NCI-H1048 (cell line): ENCODE measurements around the gene C1orf50.
"Not testable (repeated sequence)": the region's sequence is repeated elsewhere in the genome, so short reads cannot be mapped to it uniquely, and the experiment has no call there.

Experiments
- DNase-seq: peaks from one replicate; lab custom pipeline; 2025; lab: John Stamatoyannopoulos, UW

Gene C1orf50

DNA sequence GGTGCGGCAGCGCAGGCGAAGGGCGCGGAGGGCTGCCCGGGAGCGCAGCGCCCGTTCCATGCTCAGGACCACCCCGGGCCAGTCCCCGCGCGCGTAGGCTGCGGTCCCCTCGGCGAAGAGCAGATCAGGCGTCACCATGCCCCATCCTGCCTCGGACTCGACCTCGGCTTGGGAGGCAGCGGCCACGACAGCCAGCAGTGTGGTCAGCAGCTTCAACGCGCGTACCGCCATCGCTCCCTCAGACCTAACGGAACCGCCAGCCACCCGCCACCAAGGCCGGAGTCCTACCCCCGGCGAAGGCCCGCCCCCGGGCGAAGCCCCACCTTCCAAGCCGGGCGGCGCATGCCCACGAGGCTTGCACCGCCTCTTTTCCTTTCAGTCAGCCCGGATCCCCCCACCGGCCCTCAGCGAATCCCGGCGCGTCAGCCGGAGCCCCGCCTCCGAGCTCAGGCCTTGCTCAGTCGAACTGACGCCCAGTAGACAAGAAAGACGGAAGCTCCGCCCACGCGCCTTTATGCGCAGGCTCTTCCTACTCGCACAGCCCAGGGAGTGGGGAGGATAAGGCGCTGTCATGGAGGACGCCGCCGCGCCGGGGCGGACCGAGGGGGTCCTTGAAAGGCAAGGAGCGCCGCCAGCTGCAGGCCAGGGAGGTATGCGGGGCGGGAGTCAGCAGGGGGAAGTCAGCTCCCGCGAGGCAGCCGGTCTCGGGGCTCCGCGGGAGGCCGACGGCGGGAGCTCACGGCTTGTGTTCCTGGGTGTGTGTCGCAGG lies at the start of gene C1orf50, which contains the start of gene P3H1:
C1orf50 (plus strand) TSS at position 509 of the 769 bp plus-strand sequence; CDS start at position 572, 63 bp downstream.
P3H1 (minus strand) TSS at position 288 of the 769 bp plus-strand sequence; CDS start at position 231, 57 bp downstream.
- DNase-seq, result peak; percentile 98

DNA sequence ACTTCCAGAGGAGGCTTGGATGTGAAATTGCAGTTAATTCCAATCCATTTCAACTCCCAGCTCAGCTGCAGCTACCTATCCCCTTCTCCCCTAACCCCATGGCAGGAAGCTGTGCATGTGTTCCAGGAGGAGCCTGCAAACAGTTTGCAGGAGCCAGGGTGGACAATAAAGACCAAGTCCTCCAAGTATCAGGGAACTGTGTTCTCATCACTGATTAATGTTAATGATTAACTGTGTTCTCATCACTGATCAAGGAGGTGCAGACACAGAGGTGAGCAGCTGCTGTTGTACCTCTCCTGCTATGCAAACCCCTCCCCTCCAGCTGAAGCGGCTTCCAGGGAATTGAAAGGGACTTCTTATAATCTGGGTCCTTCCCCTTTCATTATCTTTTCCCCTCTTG lies 46.2 kb upstream of the C1orf50 start:
- DNase-seq, result no peak

GRCh38 chr1:42721926-42722325 lies 45.1 kb upstream of the C1orf50 start:
- DNase-seq, result no peak

DNA sequence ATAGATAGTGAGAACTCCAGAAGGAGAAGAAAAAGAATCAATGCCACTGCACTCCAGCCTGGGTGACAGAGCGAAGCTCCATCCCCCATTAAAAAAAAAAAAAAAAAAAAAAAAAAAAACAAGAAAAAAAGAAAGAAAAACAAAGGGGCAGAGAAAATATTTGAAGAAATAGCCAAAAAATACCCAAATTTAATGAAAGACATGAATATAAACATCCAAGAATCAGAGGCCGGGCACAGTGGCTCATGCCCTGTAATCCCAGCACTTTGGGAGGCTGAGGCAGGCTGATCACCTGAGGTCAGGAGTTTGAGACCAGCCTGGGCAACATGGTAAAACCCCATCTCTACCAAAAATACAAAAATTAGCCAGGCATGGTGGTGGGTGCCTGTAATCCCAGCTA lies 44.6 kb upstream of the C1orf50 start:
- DNase-seq, result not testable (repeated sequence)

GRCh38 chr1:42723511-42723910 lies 43.5 kb upstream of the C1orf50 start:
- DNase-seq, result no peak

DNA sequence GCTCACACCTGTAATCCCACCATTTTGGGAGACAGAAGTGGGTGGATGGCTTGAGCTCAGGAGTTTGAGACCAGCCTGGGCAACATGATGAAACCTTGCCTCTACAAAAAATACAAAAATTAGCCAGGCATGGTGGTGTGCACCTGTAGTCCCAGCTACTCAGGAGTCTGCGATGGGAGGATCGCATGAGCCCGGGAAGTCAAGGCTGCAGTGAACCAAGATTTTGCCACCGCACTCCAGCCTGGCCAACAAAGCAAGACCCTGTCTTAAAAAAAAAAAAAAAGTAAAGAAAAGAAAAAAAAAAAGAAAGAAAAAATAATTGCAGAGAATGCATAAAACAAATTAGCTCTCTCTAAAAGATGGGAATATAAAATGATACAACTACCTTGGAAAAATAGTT lies 41.2 kb upstream of the C1orf50 start:
- DNase-seq, result not testable (repeated sequence)

- DNase-seq, result no peak
Observed at GRCh38 chr1:42730002-42730401, 37.0 kb upstream of the C1orf50 start.

GRCh38 chr1:42730988-42731387 lies 36.1 kb upstream of the C1orf50 start:
- DNase-seq, result no peak

GRCh38 chr1:42731585-42731984 lies 35.5 kb upstream of the C1orf50 start:
- no peak for DNase-seq

DNA sequence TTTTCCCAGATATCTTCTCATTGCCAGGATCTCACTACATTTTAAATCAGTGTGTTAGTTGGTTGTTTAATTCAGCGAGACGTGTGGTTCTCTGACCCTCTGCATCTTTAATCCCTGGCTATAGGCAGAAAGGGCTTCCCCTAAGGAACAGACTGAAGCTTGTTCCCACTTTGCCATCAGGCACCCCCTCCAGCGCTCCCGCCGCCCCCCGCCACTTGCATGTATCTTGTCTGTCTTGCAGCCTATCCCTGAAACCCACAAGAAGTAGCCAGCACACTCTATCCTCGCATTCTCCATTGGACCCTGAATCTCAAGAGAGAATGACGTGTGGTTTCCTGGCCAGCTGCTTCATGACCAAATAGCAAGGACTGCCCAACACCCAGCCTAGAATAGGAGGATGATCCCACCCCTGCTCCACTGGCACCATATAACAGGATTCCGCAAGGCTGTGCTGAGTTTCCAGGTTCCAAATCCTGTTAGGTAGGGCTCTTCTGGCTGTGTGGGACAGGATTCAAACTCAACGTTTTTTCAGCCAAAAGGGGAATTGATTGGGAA lies 34.8 kb upstream of the C1orf50 start:
- no peak for DNase-seq

DNA sequence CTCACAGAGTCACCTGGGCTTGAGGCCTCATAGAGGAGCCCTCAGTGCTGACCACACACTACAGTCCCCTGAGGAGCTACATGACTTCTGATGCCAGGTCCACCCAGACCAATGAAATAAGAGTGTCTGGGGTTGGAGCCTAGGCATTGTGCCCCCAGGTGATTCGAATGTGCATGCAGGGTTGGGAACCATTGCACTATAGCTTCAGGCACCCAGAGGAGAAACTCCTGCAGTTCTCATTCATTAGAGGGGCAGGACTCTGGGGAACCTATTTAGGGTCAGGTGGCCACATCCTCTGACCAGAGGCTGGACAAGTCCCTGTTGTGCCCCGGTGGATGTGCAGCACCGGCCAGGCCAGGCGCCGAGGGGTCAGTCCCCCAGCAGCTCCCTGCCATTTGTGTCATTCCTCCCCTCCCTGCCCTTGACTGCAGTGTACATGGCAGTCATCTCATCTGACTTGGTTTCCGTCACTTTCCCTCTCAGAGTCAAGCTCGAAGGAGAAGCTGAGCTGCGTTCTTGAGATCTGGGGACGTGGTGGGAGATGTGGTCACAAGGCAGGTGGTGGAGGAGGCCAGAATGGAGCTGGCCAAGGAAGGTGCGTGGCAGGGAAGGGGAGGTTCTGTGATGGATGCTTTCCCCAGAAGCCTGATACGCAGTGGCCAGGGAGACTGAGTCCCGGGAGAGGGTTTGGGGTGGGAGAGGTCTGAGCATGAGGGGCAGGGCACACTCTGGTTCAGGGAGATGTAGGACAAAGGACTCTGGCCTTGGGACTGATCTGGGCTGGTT lies 33.4 kb upstream of the C1orf50 start:
- no peak for DNase-seq

DNA sequence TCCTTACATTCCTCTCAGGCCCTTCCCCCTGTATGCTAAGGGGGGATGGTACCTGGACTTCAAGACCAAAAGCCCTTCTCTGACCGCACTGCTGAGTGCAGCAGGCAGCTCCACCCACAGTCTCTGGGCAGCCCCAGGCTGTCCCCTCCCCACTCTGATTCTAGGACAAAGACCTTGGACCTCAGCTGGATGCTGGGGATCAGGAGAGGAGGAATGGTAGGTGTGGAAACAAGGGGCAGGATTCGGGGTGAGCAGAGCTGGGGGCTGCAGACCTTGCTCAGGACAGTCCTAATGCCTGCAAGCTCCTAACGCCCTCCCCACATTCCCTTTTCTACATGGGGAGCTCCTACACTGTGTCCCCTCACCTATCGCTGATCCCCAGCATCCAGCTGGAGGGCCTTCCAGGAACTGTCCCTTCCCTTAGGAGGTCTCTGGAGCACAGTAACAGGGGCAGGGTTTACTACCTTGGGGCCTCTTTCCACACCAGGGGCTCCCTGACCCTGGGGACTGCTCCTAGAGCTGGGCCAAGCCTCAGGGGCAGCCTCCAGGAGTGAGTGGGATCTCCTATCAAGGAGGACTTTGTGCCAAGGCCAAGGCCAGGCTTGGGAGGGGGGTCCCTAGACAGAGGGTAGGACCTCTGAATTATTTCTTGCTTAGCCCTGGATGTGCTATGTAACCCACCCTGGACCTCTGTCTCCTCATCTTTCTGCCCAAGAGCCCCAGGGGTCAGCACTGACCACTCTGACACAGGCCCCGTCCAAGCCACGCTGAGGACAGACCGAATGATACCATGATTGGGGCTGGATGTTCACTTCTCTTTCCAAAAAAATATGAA lies 32.6 kb upstream of the C1orf50 start:
- DNase-seq, result no peak

GRCh38 chr1:42735056-42735455 lies 32.0 kb upstream of the C1orf50 start:
- no peak for DNase-seq

DNA sequence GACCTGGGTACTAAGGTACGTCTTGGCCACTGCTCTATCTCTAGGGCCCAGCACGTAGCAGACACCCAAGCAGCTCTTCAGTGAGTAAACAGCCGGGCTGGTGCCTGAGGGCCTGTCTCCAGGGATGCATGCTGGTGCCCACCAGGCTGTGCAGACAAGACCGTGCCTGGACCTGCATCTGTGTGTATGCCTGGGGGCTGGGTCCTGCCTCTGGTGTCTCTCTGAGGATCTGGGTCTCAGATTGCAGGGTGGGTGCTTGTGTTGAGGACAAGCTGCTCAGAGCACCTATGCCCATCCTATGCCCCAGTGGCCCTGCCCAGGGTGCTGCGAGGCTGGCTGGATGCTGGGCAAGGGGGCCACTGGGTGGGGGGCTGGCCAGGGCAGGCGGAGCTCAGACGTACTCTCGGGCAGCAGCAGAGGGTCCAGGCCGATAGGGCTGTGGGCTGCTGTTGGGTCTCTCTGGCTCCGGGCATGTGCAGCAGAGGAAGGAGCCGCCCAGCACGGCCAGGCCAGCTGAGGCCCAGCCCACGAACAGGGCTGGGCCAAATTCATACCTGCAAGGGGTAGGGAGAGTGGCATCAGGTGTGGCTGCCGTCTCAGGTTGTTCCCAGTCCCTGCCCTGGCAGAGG lies 31.5 kb upstream of the C1orf50 start:
- DNase-seq, result no peak

- DNase-seq, result no peak
Observed at GRCh38 chr1:42736152-42736551, 30.9 kb upstream of the C1orf50 start.

- DNase-seq, result no peak
Observed at GRCh38 chr1:42736571-42737200, 30.4 kb upstream of the C1orf50 start.

DNA sequence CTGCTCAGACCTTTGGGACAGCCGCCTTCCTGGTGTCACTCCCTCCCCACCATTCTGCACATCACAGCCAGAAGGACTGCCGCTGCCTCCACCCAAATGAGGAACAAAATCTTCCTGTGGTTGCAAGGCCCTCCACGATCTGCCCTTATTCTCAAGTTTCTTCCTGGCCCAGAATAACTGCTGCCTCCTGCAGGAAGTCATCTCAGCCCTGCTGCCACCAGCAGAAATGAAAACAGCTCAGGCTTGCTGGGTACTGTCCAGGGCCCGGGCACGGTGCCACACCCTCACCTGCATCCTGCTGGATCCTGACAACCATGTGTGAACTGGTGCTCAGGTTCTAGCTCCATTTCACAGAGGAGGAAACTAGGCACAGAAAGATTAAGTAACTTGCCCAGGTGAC lies 29.8 kb upstream of the C1orf50 start:
- DNase-seq, result no peak

GRCh38 chr1:42737986-42738677 lies 28.9 kb upstream of the C1orf50 start:
- no peak for DNase-seq

- DNase-seq, result no peak
Observed at GRCh38 chr1:42738678-42739226, 28.3 kb upstream of the C1orf50 start.
